ENCODE measurements around the gene MAML2.

The MAML2 gene

GRCh38 chr11:96021901-96022650, 320.9 kb downstream of the MAML2 start:
- no peak for DNase-seq

DNA sequence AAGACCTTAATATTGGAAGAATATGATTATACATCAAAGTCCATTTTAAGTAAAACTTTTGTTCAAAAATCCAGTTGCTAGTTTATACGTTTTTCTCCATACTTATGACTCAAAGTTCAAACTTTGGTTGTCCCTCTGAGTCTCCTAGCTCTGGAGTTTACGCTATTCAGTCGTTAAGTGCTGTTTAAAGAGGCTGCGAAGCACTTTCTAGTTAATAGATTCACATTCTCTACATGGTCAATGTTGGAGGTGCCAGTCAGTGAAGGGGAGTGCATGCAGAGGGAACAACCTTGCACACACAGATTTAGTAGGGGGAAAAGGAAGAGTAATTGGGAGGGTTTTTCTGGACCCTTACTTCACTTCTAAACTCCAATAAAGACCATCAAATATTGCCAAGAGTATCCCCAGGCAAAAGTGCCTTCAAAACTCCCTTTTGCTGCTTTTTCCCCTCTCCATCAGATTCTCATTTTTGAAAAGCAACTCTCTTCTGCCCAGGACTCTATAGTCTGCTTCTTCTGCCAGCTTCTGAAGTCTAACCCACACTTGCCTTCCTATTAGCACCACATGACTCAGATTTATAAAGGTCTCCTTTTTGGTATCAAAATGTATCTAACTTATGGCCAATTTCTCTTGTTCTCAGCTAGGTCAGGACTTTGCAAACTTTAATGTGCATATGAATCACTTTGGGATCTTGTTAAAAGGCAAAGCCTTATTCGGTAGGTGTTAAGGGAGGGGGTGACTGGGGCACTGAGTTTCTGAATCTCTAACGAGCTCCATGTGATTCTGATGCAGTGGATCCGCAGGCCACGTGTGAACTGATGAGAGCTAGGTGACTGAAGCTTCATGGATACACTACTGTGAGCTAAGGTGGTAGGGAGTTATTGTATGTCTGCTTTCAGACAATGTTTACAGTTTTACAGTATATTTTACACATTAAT, 322.9 kb downstream of the MAML2 start:
- DNase-seq, result no peak

GRCh38 chr11:96019281-96019680, 323.7 kb downstream of the MAML2 start:
- no peak for DNase-seq

- no peak for DNase-seq
Observed at GRCh38 chr11:96017856-96018255, 325.1 kb downstream of the MAML2 start.

GRCh38 chr11:96016978-96017502, 326.0 kb downstream of the MAML2 start:
- no peak for DNase-seq

GRCh38 chr11:96015906-96016565, 327.0 kb downstream of the MAML2 start:
- no peak for DNase-seq

DNA sequence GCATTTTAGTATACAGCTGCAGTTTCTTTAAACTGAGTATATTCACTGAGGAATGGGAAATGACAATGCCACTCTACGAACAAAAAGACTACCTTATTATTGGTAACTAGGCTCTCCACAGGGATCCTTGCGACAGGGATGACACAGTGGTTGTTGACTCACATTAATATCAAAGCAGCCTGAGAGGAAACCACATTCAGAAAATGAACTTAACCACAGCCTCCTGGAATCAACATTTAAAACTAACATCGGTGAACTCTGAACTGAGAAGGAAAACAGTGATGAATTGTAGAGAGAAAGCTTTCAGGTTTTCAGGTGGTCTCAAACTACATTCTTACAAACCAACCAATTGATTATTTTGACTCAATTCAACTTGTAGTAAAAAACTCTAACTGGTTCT, 328.8 kb downstream of the MAML2 start:
- DNase-seq, result no peak

GRCh38 chr11:96013461-96014213, 329.4 kb downstream of the MAML2 start:
- no peak for DNase-seq

DNA sequence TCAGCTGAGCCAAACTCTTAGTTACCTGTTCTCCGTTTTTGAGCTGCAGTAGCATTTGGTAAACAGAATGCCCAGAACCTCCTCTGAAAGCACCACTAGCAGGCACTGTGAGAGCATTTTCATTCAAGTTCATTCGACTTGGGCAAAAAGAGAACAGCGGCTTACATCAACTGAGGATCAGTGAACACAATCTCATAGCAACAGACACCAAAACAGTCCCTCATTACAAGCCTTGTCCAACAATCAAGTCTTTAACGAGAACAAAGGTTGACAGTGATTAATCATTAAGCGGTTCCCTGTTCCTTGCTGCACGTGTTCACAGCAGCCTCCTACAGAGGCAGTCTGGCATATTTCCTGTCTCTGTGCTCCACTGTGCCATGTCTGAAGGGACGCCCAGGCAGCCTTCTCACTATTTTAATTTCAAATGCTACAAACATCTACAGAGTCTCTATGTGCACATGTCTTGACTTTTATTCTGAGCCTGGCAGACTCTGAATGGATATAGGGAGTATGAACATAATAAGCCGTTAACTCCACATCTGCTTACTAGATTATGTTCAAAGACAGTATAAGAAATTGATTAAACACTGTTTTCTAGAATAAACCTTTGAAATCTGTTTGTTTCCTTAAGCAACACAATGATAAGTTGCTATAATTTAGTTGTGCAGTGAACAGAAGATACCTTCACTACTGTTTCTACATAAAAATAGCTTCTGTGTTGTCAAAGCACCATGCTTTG, 330.7 kb downstream of the MAML2 start:
- DNase-seq, result no peak

DNA sequence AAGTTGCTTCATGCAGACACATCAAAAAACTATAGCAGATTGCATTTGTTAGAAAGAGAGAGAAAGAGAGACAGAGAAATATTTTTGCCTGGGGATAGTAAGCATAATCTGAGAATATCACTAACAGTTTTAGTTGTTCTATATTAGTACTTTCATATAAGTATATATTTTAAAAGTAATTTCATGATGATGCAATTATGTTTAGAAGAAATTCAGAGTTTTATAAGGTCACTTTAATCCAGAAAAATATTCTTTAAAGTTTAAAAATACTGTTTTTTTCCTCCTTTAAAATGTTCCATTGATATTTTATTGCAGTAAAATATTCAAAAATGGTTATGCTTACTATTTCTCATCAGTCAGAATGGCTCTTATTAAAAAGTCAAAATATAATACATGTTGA, 332.3 kb downstream of the MAML2 start:
- DNase-seq, result no peak

DNA sequence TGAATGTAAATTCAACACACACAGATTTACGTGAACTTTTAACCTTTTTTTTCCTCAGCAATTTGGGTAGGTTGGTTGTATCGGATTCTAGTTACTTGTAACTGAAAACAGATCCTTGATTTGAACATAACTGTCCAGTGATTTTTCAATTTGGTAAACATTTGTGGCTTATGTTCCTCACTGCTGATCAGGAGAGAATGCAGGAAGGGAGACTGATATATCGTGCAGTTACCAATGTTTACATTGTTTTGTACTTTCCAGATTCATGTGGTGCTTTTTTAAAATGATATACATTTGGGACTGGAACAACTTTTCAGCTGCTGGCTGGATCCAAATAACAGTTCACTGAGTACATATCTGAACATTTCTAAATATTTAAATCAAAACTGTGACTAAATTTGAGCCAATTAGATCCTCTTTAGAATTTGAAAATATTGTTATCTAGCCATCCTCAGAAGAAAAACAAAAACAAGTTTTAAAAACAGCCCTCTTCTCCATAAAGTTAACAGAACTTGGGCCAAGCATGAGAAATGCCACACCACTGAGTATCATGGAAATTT, 334.8 kb downstream of the MAML2 start:
- no peak for DNase-seq

- DNase-seq, result no peak
Observed at GRCh38 chr11:96006037-96006436, 337.0 kb downstream of the MAML2 start.

GRCh38 chr11:96004862-96005261, 338.1 kb downstream of the MAML2 start:
- DNase-seq, result no peak

DNA sequence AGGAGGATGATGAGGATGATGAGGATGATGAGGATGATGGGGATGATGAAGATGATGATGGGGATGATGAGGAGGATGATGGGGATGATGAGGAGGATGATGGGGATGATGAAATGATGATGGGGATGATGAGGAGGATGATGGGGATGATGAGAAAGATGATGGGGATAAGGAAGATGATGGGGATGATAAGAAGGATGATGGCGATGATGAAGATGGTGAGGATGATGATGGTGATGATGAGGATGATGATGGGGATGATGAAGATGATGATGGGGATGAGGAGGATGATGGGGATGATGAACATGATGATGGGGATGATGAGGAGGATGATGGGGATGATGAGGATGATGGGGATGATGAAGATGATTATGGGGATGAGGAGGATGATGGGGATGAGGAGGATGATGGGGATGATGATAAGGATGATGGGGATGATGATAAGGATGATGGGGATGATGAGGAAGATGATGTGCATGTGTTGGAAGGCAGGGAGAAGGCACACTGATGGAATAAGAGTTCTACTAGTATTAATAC, 340.2 kb downstream of the MAML2 start:
- DNase-seq, result no peak

GRCh38 chr11:96002339-96002738, 340.7 kb downstream of the MAML2 start:
- DNase-seq, result no peak

- no peak for DNase-seq
Observed at GRCh38 chr11:96001037-96001436, 342.0 kb downstream of the MAML2 start.

DNA sequence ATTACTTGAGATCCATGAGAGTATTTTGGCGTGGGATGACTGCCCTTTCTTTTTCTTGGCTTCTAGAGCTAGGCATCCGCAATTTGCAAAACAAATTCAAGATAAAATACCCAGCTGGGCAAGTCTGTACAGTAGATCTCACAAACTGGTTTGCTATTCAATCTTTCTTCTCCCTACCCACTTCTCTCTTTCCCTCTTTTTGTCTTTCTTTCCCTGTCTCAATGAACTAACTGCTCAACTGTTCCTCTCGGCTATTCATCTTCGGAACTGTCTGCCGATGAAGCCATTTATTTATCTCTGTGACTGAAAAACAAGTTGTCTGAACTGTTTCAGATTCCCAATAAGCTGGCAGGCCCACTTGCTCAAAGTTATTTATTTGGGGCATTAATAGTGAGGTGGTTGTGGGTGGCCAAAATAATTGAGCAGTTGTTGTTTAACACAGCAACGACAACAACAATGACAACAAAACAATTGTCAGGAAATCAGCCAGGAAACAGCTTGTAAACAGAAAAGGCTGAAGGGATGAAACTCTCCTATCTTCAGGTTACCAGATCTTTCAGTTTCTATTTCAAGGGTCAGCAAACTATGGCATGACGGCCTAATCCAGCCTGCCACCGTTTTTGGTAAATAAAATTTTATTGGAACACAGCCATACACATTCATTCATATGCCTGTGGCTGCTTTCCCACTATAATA, 343.1 kb downstream of the MAML2 start:
- no peak for DNase-seq

DNA sequence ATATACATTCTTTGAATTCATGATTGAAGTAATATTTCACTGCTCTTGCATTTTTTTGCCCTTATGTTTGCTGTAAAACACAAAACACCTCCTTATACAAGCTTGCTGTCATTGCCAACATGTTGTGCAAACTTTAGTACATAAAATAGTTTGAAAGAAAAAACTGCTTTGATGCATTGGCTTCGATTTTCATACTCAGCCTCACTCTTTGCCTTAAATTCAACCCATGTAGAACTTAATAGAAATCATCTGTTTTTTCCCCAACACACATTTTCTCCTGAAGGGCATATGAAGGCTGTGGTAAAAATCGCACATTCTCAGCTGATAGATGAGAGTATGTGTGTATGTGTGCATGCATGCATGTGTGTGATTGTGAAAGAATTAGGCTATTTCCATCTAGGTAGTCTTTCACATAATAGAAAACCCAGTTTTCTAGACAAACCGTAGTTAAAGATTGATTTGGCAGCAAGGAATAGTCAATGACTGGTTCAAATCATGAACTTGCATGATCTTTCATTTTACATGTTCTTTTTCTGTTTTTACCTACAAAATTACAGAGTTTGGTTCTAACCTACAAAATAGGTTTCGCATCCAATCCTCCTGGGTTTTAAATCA, 346.3 kb downstream of the MAML2 start:
- DNase-seq, result no peak

DNA sequence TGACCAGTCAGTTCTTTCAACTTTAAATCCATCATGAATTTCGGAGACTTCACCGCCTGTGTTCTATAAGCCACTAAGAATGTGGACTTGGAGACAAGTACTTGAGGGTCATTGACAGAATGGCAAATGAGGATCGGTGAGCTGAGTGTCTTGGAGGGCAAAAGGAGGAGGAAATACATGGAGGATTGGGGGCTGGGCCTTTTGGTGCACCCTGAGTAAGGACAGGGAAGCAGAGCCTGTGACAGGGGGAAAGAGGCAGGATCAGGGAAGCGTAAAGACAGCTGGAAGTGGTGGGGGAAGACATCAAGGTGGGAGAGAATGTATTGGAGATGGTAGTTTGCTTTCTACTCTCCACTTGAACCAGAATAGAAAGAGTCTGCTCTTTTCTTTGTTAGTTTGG, 348.7 kb downstream of the MAML2 start:
- no peak for DNase-seq

Data from NCI-H2029 treated with DMSO at 0.1 percent for 48 hours (cell line).